Measurements from ENCODE around the gene RPS6KA3.
"Not testable (repeated sequence)": the region's sequence is repeated elsewhere in the genome, so short reads cannot be mapped to it uniquely, and the experiment has no call there.

RPS6KA3 gene

DNA sequence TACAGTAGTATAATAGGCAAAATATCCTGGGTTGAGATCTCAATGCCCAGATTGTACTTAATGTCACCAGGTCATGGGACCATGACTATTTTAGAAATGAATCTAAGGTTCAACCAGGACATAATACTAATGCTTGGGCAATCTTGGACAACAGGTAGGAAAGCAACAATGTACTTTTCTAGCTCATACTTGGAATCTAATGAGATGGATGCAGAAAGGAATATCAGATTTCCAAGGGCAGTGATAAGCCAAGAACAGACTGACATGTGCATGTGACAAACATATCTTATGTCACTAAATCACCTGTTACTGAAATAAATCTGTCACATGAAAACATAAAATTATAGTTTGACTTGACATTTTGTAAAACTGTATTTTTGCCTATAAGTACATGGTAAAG lies 51.1 kb downstream of the RPS6KA3 start:
- DNase-seq, result no peak

DNA sequence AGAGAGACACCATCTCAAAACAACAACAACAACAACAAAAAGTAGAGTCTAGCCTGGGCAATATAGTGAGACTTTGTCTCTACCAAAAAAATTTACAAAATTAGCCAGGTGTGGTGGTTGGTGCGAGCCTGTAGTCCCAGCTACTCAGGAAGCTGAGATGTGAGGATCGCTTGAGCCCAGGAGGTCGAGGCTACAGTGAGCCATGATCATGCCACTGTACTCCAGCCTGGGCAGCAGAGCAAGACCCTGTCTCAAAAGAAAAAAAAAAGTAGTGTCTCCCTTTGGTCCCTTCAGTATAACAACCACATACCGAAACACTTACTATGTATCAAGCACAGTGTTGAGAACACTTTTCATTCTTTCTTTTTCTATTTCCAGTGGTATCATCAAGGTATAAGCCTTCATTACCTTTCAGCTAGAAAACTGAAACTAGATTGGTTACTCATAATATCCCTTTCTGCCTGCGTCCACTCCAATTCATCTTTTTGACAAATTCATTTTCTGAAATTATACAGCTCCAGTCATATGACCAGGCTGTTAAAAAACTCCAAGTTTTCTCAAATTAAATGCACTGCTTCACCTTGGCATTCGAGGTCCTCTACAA lies 54.1 kb downstream of the RPS6KA3 start:
- no peak for DNase-seq

DNA sequence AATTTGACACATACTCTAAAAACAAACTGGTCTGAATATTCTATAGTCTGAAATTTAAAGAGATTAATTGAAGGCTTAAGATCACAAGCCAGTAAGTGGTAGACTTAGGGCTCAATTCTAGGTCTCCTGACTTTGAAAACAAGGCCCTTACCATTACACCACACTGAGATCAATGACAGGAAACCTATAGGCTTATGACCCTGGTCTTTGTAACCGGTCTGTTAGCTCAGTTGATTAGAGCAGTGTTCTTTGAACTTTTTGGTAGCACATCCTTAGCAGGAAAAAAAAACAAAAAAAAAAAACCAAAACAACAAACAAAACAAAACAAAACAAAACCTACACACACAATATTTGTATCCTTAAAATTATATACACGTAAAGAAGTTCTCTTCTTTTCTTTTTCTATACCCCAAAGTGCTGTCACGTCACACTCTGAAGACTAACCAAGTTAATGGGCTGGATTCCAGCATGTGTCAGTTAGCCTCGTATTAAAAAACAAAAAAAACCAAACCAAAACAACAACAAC lies 55.4 kb downstream of the RPS6KA3 start:
- DNase-seq, result no peak

DNA sequence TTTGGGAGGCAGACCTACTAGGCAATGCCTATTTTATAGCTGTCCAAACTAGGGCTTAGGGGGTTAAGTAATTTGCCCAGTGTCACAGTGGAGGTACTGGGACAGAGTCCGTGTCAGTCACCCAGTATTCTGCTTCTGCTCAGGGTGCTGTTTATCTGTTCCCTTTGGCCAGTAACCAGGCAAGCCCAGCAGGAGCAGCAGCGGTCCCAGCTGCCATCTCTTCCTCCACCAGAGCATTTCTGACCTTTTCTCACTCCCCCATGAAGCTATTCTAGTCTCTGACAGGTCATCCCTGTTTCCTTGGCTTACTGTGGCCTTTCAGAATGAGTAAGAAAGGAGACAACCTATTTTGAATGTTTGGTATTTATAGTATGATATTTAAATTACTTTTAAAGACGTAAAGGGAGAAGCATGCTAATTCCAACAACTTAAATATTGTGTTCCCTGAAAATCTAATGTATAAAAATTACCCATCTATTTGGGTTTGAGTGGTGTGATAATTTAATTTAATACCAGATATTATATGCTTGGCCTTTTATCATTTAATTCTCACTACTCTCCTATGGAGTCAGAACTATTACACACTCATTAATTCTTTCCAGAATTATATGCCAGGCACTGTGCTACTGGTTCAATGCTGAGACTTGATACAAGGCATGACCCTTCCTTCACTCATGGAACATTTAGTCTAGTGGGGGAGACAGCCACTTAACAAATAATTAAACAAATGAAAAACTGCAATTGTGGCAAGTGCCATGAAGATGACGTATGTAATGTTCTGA lies 60.6 kb downstream of the RPS6KA3 start:
- DNase-seq, result no peak

DNA sequence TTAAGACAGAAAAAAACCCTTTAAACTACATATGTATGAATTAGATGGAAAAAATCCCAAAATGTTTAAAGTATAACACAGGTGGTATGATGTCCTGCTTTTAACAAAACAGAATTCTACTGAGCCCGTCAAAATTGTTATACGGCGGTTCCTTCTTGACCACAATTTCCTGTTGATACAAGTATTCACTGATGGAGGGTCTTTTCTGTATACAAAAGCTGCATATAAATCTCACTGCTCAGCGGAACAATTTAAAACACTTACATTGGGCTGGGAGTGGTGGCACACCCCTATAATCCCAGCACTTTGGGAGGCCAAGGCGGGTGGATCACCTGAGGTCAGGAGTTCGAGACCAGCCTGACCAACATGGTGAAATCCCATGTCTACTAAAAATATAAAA lies 62.4 kb downstream of the RPS6KA3 start:
- no peak for DNase-seq

DNA sequence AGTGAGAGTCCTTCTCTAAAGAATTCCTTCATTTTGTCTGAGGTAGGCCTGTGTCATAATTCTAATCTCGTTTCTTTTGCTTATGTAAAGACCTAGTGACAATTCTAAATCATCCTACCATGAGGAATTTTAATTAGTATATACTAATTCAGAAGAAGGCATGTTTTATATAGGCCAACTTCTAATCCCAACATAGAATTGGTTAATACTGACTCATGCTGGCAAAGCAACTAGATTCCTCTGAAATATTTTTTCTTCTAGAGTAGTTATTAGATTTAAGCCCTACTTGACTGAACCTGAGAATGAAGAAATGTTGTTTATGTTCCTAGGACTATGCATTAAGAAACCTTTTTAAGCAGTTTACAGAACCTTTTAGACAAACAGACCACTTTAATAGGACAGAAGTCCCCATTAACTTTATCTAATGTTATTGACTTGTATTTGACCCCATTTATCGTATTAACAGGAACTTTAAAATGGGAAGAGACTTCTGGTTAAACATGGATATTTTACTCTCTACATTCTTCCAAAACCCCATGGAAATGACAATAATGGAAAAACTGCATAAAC lies 69.0 kb downstream of the RPS6KA3 start:
- no peak for DNase-seq

DNA sequence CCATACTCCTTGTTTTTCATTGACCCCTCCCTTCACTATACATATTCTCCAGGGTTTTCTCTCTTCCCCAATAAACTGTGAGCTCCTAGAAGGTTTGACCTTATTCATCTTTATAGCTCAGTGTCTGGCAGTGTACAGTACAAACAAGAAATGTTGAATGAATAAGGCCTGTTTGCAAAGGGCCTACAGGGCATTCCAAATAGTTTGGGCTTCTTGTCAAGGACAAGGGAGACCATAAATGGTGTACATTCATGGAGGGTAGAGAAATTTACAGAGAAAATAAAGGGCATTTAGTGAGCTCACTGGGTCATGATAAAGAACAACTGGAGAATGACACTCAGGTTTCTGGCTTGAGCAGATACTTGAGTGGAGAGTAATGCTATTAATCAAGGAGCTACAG lies 77.5 kb downstream of the RPS6KA3 start:
- DNase-seq, result no peak

DNA sequence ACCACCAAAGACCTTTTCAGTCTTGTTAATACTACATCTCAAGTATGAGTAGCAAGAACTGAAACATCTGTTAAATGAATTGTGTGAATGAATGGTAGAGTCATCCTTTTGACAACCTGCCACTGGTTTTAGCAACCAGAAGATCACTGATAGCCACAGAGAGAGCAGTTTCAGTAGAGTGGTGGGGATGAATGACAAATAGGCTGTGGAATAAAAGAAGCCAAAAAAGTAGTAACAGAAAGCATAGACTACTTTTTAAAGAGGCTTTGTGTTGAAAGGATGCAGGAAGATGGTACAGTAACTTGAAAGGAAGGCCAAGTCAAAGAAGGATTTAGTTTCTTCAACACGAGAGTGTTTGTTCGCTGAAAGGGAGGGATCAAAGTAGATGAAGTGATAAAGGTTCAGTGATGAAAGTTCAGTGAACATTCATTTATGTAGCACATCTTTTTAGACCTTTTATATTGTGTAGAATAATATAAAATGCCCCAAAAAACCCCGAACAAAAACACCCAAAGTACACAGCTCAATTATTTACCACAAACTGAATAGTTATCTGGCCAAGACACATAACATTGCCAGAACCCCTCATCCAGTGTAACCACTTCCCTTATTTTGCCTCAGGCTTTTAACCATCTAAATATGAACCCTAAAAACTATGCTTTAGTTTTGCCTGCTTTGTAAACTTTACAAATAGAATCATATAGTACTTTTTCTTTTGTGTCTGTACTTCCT lies 84.9 kb downstream of the RPS6KA3 start:
- DNase-seq, result no peak

DNA sequence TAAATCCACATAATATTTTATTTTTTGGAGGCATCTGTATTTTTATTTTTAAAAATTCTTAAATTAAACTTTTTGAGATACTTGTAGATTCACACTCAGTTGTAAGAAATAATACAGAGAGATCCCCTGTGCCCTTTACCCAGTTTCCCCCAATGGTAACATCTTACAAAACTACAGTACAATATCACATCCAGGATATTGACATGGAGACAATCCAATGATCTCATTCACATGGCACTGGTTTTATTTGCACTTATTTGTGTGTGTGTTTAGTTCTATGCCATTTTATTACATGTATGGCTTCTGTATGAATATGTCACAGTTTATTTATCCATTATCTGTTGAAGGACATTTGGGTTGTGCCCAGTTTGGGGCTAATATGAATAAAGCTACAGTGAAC lies 89.6 kb downstream of the RPS6KA3 start:
- DNase-seq, result no peak

DNA sequence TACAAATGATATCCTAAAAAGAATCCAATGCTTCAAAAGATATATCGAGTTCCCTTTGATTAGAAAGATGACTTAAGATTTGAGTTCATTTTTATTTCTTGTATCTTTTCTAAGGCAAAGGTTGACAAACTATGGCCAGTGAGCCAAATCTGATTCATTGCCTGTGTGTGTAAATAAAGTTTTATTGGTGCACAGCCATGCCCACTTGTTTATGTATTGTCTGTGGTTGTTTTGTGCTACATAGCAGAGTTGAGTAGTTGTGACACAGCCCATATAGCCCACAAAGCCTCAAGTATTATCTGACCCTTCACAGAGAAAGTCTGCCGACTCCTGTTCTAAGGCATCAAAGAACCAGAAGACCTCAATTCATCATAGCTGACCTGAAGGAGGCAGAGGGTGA lies 92.9 kb downstream of the RPS6KA3 start:
- DNase-seq, result no peak

DNA sequence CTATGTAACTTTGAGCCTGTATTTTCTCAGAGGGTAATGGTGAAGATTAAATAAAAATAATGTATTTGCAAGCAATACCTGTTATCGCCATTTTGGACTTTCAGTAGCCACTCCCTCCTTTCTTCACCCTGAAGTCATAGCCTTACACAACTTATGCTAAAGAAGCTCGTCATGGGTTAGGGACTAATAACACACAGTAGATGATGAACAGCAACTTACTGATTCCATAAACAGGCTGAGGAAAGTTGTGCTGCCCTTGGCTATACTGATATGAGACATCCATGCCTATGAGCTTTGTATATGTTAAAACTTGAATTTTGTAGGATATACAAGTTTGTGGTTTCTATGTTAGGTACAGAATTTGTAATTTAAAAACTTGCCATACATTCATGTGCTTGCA lies 93.4 kb downstream of the RPS6KA3 start:
- no peak for DNase-seq

DNA sequence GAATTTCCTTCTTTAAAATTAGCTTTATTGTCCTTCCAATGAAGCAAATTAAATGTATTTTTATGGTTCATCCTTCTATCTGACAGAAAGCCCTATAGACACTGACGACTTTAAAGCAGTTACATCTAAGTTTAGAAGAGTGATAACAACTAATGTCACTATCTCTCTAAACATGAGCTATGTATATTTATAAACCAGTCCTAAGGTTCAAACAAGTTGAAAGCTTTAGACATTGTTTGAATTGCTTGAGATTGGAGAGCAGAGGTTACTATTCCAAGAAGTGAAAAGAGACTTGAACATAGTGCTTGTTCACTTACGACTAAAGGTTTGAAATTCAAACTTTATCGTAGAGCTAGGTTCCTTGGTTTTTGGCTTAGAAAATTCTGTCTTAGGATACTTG lies 94.8 kb downstream of the RPS6KA3 start:
- DNase-seq, result no peak

DNA sequence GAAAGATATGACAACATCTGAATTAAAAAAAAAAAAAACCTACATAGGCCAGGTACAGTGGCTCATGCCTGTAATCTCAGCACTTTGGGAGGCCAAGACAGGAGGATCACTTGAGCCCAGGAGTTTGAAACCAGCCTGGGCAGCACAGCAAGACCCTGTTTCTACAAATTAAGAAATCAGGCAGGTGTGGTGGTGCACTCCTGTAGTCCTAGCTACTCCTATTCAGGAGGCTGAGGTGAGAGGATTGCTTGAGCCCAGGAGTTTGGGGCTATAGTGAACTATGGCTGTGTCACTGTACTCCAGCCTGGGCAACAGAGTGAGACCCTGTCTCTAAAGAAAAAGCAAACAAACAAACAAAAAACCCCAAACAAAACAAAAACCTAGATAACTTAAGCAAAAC lies 104.2 kb downstream of the RPS6KA3 start:
- not testable (repeated sequence) for DNase-seq

DNA sequence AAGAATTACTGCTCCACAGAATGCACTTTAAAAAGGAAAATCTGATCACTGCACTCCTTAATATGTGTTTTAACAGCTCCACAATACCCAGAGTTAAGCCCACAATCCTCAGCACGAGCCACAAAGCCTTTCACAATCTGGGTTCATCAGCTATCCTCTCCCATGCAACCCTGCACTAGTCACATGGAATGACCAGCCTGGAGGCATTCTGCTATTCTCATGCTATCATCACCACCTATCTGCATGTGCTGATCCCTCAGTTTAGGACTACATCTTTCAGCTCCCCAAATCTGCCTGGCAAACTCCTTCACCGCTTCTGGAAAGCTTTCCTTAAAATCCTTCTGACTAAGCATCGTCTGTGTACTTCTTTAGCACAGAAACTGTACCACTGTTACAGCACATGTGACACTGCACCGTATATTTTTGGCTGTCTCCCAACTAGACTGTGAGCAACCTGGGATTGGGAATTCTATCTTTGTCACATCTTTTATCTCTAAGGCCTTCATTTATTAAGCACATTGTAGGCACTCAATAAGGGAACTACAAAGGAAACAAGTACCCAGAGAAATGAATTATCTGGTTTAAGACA lies 106.8 kb downstream of the RPS6KA3 start:
- DNase-seq, result no peak

DNA sequence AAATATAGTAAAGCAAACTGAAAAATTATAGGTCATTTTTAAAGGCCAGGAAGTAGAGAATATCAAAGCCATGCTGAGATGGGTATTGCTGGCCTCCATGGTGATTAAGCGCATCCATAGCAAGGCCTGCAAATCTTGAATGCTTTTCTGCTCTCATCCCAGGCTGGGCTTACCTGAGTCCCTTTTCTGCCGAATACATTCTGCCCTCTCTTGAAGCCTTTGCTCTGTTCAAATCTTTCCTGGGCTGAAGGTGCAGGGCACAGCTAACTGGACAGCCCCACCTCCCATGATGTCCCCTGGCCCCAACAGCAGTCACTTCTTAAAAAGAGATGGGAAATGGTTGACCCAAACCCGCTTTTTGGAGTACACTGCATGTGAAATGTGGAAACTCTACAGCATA lies 115.0 kb downstream of the RPS6KA3 start:
- no peak for DNase-seq

DNA sequence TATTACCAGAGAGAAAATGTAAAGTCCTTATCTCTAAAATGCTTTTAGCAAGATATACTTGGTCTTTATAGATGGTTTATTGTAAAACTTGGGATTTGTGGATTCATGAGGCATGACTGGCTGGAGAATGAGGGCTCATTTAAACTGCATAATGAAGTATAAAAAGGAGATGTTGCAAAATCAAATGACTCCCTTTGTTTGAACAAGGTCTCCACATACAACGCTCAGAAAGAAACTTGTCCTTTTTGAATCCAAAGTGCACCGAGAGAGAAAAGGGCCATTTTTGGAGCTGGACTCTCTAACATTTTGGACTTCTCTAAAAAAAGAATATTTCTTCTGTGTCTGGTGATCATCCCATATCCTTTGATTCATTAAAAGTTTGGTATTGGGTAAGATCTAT lies 117.4 kb downstream of the RPS6KA3 start:
- no peak for DNase-seq

DNA sequence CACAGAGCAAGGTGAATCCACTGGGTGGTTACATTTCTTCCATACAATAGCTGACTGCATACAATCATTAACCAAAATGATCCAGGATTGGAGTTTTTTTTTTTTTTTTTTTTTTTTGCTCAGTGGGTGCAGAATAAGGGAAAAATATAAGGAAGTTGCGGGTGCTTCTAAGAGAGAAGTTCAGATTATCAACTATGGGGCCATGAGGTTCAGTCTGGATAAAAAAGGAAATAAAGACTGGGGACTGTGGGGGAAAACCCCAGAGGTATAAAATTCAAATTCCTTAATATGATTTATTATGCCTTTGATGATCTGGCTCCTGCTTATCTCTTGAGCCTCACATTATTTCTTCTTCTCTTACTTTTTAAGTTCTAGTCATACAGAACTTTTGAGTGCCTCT lies 119.1 kb downstream of the RPS6KA3 start:
- no peak for DNase-seq

DNA sequence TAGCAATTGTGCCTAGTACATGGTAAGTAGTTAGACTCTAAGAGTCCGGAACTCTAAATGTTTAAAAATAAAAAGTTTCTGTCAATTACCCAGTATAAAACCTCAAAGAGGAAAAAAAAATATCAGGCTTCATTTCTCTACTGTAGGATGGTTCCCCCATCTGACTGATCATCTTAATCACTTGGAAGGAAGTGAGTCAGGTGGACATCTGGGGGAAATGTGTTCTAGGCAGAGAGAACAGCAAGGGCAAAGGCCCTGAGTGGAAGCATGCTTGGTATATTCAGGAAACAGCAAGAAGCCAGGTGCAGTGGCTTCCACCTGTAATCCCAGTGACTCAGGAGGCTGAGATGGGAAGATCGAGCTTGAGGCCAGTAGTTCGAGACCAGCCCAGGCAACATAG lies 122.2 kb downstream of the RPS6KA3 start:
- no peak for DNase-seq

DNA sequence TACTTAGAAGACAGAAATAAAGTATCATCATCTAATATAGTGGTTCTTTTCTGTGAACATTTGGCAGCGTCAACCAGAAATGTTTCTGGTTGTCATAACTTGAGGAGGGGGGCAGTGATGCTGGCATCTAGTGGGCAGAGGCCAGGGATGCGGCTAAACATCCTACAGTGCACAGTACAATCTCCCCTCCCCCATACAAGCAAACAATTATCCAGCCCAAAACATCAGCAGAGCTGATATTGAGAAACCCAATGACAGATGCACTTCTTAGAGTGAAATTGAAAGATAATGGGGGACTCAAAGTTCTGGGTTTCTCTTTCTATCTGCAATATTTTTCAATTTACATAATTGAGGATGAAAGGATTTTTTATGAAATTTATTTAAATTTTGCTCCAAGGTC lies 123.1 kb downstream of the RPS6KA3 start:
- DNase-seq, result no peak

DNA sequence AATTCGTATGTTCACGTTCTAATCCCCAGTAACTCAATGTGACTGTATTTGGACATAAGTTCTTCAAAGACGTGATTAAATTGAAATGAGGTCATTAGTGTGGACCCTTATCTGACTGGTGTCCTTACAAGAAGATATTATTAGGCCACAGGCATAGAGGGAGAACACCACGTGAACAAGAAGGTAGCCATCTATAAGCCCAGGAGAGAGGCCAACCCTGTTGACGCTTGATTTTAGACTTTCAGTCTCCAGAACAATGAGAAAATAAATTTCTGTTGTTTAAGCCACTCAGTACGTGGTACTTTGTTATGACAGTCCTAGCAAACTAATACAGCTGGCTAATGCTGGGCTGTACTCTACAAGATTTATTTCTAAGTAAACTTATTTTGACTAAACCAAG lies 123.6 kb downstream of the RPS6KA3 start:
- DNase-seq, result no peak

DNA sequence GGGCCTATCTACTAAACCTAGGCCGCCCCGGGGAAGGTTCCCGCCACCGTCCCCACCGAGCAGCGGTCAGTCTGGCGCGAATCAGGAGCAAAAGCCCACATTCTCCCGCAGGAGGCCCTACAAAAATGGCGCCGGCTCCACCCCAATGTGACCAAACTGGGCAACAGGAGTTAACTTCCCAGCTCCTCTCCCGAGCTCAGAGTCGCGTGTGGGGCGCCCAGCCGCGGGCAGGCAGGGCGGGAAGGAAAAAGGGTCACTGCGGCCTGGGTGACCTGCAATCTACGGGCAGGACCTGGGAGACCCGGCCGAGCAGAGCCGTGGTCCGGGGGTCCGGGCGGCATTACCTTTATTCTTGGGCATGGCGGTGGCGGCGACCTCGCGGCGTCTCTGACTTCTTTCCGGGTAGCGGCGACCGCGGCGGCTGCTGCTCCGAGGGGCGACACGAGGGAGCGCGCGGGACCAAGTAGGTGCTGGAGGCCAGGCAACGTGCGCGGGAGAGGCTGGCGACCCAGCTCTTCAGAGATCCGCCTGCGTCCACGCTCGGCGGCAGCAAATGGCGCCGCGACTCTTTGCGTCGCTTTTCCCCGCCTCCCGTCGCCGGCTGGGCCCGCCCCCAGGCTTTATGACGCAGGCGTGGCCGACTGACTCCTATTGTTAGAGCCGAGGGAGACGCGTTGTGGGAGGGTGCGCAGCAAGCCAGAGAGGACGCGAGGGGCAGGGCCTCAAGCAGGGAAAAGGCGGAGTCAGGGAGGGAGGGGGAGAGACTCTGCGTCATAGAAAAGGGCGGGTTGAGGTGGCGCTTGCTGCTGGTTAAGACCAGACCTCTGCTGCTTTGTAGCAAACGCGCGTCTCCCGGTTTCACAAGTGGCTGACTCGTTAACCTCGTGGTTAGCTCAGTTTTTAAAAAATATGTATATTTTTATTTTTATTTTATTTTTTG lies 125.2 kb downstream of the RPS6KA3 start, which contains the start of gene EIF1AX:
Gene EIF1AX, minus strand, starts transcription at position 558 of the 940 bp plus-strand sequence. Its CDS starts 198 bp downstream, at position 360.
- DNase-seq, result peak; percentile 82

DNA sequence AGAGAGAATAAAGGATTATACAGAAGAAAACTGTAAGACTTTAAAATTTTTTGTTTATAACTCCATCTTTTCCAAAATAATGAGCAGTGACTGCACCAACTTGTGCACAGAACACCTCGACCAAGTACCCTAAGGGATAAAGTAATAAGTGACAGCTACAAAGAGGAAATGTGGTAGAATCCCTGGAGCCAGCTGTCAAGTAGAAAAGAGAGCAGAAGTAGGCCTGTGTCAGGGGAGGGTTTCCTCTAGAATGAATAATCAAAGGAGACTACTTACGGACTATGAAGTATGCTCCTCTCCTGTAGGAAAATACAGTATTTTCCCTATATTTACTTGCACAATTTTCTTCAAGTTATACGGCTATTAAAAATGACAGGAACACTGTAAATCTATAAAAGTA lies 126.3 kb downstream of the RPS6KA3 start:
- no peak for DNase-seq

Measured in T1000 (cell line).